ENCODE measurements around the gene BAIAP2.
A peak's percentile ranks its signal among the peaks of the same experiment; 100 is the strongest.
"Not testable (repeated sequence)": the region's sequence is repeated elsewhere in the genome, so short reads cannot be mapped to it uniquely, and the experiment has no call there.

Gene BAIAP2

GRCh38 chr17:81022344-81022676, 12.6 kb upstream of the BAIAP2 start:
- H3K36me3 Mint-ChIP-seq: peaks cover 3% of the 10 kb centered on the region
- H3K9me3 Mint-ChIP-seq: peaks cover 6% of the 10 kb centered on the region
- H3K27me3 Mint-ChIP-seq: peaks cover 35% of the 10 kb centered on the region
- peaks cover 45% of the 10 kb centered on the region for H3K4me1 Mint-ChIP-seq
- H3K27ac Mint-ChIP-seq: no peak overlapping the region
- CTCF ChIA-PET: interaction anchor here (0.6 to 2.5 kb wide), 3 partner anchors 20 to 79 kb away, joined by 3 to 12 read pairs (median 3); no protein-coding TSS in a partner anchor
- no peak for DNase-seq
- peak overlapping the region; percentile 5 for H3K4me3 Mint-ChIP-seq

GRCh38 chr17:81025065-81025740, 9.7 kb upstream of the BAIAP2 start:
- DNase-seq: no peak
- H3K36me3 Mint-ChIP-seq: no peaks in the 10 kb centered on the region
- no peak overlapping the region for H3K27ac Mint-ChIP-seq
- no peak overlapping the region for H3K4me3 Mint-ChIP-seq
- H3K4me1 Mint-ChIP-seq: peaks cover 17% of the 10 kb centered on the region
- peaks cover 6% of the 10 kb centered on the region for H3K9me3 Mint-ChIP-seq
- CTCF ChIA-PET: interaction anchor here (0.9 to 2.3 kb wide), 4 partner anchors 14 to 79 kb away, joined by 3 to 15 read pairs (median 4); no protein-coding TSS in a partner anchor
- peaks cover 63% of the 10 kb centered on the region for H3K27me3 Mint-ChIP-seq

- H3K27me3 Mint-ChIP-seq: peaks cover 68% of the 10 kb centered on the region
- H3K36me3 Mint-ChIP-seq: no peaks in the 10 kb centered on the region
- H3K4me1 Mint-ChIP-seq: peaks cover 17% of the 10 kb centered on the region
- CTCF ChIA-PET: interaction anchor here (0.9 to 1.1 kb wide), 3 partner anchors 14 to 78 kb away, joined by 3 to 4 read pairs (median 3); no protein-coding TSS in a partner anchor
- peaks cover 6% of the 10 kb centered on the region for H3K9me3 Mint-ChIP-seq
- H3K4me3 Mint-ChIP-seq: no peak overlapping the region
- no peak for DNase-seq
- no peak overlapping the region for H3K27ac Mint-ChIP-seq
Measured at GRCh38 chr17:81025741-81026129, 9.2 kb upstream of the BAIAP2 start.

GRCh38 chr17:81026266-81027036, 8.5 kb upstream of the BAIAP2 start:
- peaks cover 6% of the 10 kb centered on the region for H3K9me3 Mint-ChIP-seq
- peaks cover 75% of the 10 kb centered on the region for H3K27me3 Mint-ChIP-seq
- H3K27ac Mint-ChIP-seq: no peak overlapping the region
- DNase-seq: no peak
- CTCF ChIA-PET: interaction anchor here (0.9 to 1.1 kb wide), 3 partner anchors 15 to 77 kb away, joined by 3 to 4 read pairs (median 3); no protein-coding TSS in a partner anchor
- H3K36me3 Mint-ChIP-seq: no peaks in the 10 kb centered on the region
- no peak overlapping the region for H3K4me3 Mint-ChIP-seq
- peaks cover 17% of the 10 kb centered on the region for H3K4me1 Mint-ChIP-seq

GRCh38 chr17:81027038-81027437, 7.9 kb upstream of the BAIAP2 start:
- no peak for DNase-seq
- CTCF ChIA-PET: no interaction called here
- Mint-ChIP-seq H3K9me3 (peaks cover 6% of the 10 kb centered on the region), H3K36me3 (no peaks in the 10 kb centered on the region), H3K27me3 (peaks cover 81% of the 10 kb centered on the region), H3K4me1 (peaks cover 15% of the 10 kb centered on the region), H3K4me3 (no peak overlapping the region), H3K27ac (no peak overlapping the region)

GRCh38 chr17:81027591-81028505, 7.1 kb upstream of the BAIAP2 start:
- H3K9me3 Mint-ChIP-seq: peaks cover 6% of the 10 kb centered on the region
- CTCF ChIA-PET: interaction anchor here (1.1 kb wide), 1 partner anchor 11 kb away, joined by 3 read pairs; no protein-coding TSS in a partner anchor
- H3K36me3 Mint-ChIP-seq: no peaks in the 10 kb centered on the region
- no peak overlapping the region for H3K4me3 Mint-ChIP-seq
- peaks cover 89% of the 10 kb centered on the region for H3K27me3 Mint-ChIP-seq
- H3K4me1 Mint-ChIP-seq: peaks cover 11% of the 10 kb centered on the region
- DNase-seq: no peak
- H3K27ac Mint-ChIP-seq: no peak overlapping the region

- Mint-ChIP-seq H3K4me3 (no peak overlapping the region), H3K4me1 (peaks cover 9% of the 10 kb centered on the region), H3K9me3 (peaks cover 6% of the 10 kb centered on the region), H3K27me3 (peaks cover 93% of the 10 kb centered on the region), H3K36me3 (no peaks in the 10 kb centered on the region), H3K27ac (no peak overlapping the region)
- DNase-seq: no peak
- CTCF ChIA-PET: interaction anchor here (1.1 kb wide), 1 partner anchor 12 kb away, joined by 3 read pairs; no protein-coding TSS in a partner anchor
Measured at GRCh38 chr17:81028506-81028858, 6.5 kb upstream of the BAIAP2 start.

GRCh38 chr17:81029859-81030258, 5.1 kb upstream of the BAIAP2 start:
- DNase-seq: no peak
- no peaks in the 10 kb centered on the region for H3K36me3 Mint-ChIP-seq
- H3K9me3 Mint-ChIP-seq: peaks cover 6% of the 10 kb centered on the region
- peaks cover 96% of the 10 kb centered on the region for H3K27me3 Mint-ChIP-seq
- H3K4me3 Mint-ChIP-seq: no peak overlapping the region
- H3K27ac Mint-ChIP-seq: no peak overlapping the region
- peaks cover 13% of the 10 kb centered on the region for H3K4me1 Mint-ChIP-seq
- CTCF ChIA-PET: no interaction called here

GRCh38 chr17:81030312-81030711, 4.6 kb upstream of the BAIAP2 start:
- H3K9me3 Mint-ChIP-seq, H3K36me3 Mint-ChIP-seq, H3K27ac Mint-ChIP-seq, DNase-seq, H3K4me3 Mint-ChIP-seq, CTCF ChIA-PET: not testable (repeated sequence)
- peaks cover 13% of the 10 kb centered on the region for H3K4me1 Mint-ChIP-seq
- H3K27me3 Mint-ChIP-seq: peaks cover 95% of the 10 kb centered on the region

- no peak for DNase-seq
- H3K27me3 Mint-ChIP-seq: peaks cover 97% of the 10 kb centered on the region
- no peak overlapping the region for H3K4me3 Mint-ChIP-seq
- H3K4me1 Mint-ChIP-seq: peaks cover 16% of the 10 kb centered on the region
- CTCF ChIA-PET: interaction anchor here (1.1 kb wide), 1 partner anchor 71 kb away, joined by 5 read pairs; no protein-coding TSS in a partner anchor
- H3K36me3 Mint-ChIP-seq: no peaks in the 10 kb centered on the region
- peaks cover 6% of the 10 kb centered on the region for H3K9me3 Mint-ChIP-seq
- H3K27ac Mint-ChIP-seq: no peak overlapping the region
Measured at GRCh38 chr17:81030741-81031565, 4.0 kb upstream of the BAIAP2 start.

- Mint-ChIP-seq H3K4me3 (no peak overlapping the region), H3K9me3 (peaks cover 4% of the 10 kb centered on the region), H3K27ac (no peak overlapping the region), H3K4me1 (peaks cover 18% of the 10 kb centered on the region), H3K27me3 (peaks cover 97% of the 10 kb centered on the region), H3K36me3 (no peaks in the 10 kb centered on the region)
- CTCF ChIA-PET: interaction anchor here (1.1 kb wide), 2 partner anchors 8 to 70 kb away, joined by 3 to 5 read pairs; no protein-coding TSS in a partner anchor
- DNase-seq: no peak
Measured at GRCh38 chr17:81031566-81032550, 3.1 kb upstream of the BAIAP2 start.

- Mint-ChIP-seq H3K4me3 (peak overlapping the region; percentile 68), H3K4me1 (peaks cover 18% of the 10 kb centered on the region), H3K27me3 (peaks cover 97% of the 10 kb centered on the region), H3K9me3 (no peaks in the 10 kb centered on the region), H3K36me3 (no peaks in the 10 kb centered on the region), H3K27ac (no peak overlapping the region)
- DNase-seq: no peak
- CTCF ChIA-PET: interaction anchor here (1.1 kb wide), 1 partner anchor 9 kb away, joined by 3 read pairs; no protein-coding TSS in a partner anchor
Measured at GRCh38 chr17:81032641-81033480, 2.1 kb upstream of the BAIAP2 start.
